Fibroblast of skin of left quadriceps (primary cell): Measurements from ENCODE around the gene NCKAP5.

ENCODE experiments used
- DNase-seq, 2 experiments: peaks; one replicate each; pipeline ENCODE4 v3.0.0-alpha.2; 2013; ENCODE audit warnings: low read depth in 2 of 2

The NCKAP5 gene

GRCh38 chr2:133012847-133013734 lies 555.2 kb downstream of the NCKAP5 start:
- no peak for DNase-seq

GRCh38 chr2:133004623-133005022 lies 563.6 kb downstream of the NCKAP5 start:
- DNase-seq = no peak

- DNase-seq = no peak
These were observed 568.8 kb downstream of the NCKAP5 start for GRCh38 chr2:132999421-132999820.

GRCh38 chr2:132998221-132998620 lies 570.0 kb downstream of the NCKAP5 start:
- DNase-seq = no peak

GRCh38 chr2:132991471-132992045 lies 576.7 kb downstream of the NCKAP5 start:
- no peak for DNase-seq

- no peak for DNase-seq
These were observed 583.5 kb downstream of the NCKAP5 start for GRCh38 chr2:132984731-132985130.

- no peak for DNase-seq
These were observed 588.0 kb downstream of the NCKAP5 start for GRCh38 chr2:132980304-132980703.

- no peak for DNase-seq
These were observed 588.7 kb downstream of the NCKAP5 start for GRCh38 chr2:132979339-132980093.

- no peak for DNase-seq
These were observed 589.4 kb downstream of the NCKAP5 start for GRCh38 chr2:132978840-132979239.

GRCh38 chr2:132977812-132978529 lies 590.3 kb downstream of the NCKAP5 start:
- DNase-seq = peak; percentile 17 to 21

- no peak for DNase-seq
These were observed 592.8 kb downstream of the NCKAP5 start for GRCh38 chr2:132975193-132976105.

GRCh38 chr2:132974467-132975095 lies 593.7 kb downstream of the NCKAP5 start:
- peak; percentile 6 to 13 for DNase-seq

GRCh38 chr2:132971310-132972061 lies 596.8 kb downstream of the NCKAP5 start:
- no peak for DNase-seq

- DNase-seq = no peak
These were observed 598.8 kb downstream of the NCKAP5 start for GRCh38 chr2:132969371-132969985.

- DNase-seq = no peak
These were observed 602.8 kb downstream of the NCKAP5 start for GRCh38 chr2:132965460-132965859.

GRCh38 chr2:132963161-132963560 lies 605.1 kb downstream of the NCKAP5 start:
- no peak for DNase-seq

GRCh38 chr2:132958887-132959286 lies 609.4 kb downstream of the NCKAP5 start:
- no peak for DNase-seq

GRCh38 chr2:132955871-132956615 lies 612.2 kb downstream of the NCKAP5 start:
- DNase-seq = no peak
